ENCODE measurements around the gene DOCK1.

- TF ChIP-seq CTCF (IDR thresholded peaks at IDR 0.05), result no peak
- TF ChIP-seq POLR2A (IDR thresholded peaks at IDR 0.05), result no peak
Observed at GRCh38 chr10:127227663-127228062, 322.4 kb downstream of the DOCK1 start.
